Neuron (in vitro differentiated cells): ENCODE measurements around the gene DCHS1.
A peak's percentile ranks its signal among the peaks of the same experiment; 100 is the strongest.

Source experiments
- H2AFZ ChIP-seq: one replicate; pipeline ENCODE4 v1.6.1; 2013; ENCODE audit warnings: low read depth, mild to moderate bottlenecking, inconsistent platforms, low read length, moderate library complexity
- H3K27me3 ChIP-seq: one replicate; pipeline ENCODE4 v1.6.1; 2013; ENCODE audit warnings: low read length; ENCODE audit not compliant: insufficient read depth
- H3K36me3 ChIP-seq: one replicate; pipeline ENCODE4 v1.6.1; 2013; ENCODE audit warnings: low read length; ENCODE audit not compliant: insufficient read depth
- H3K4me1 ChIP-seq: one replicate; pipeline ENCODE4 v1.6.1; 2013; ENCODE audit warnings: low read length; ENCODE audit not compliant: insufficient read depth
- H3K4me3 ChIP-seq: 2 replicates; pipeline ENCODE4 v1.5.1; 2013; ENCODE audit warnings: mild to moderate bottlenecking, low read length, moderate library complexity
- H3K9me3 ChIP-seq: one replicate; pipeline ENCODE4 v1.6.1; 2013; ENCODE audit warnings: low read length

DCHS1 gene

GRCh38 chr11:6606471-6607189 lies 49.0 kb downstream of the DCHS1 start:
- Histone ChIP-seq H3K4me1 (peaks cover 51% of the 10 kb centered on the region), H3K36me3 (peaks cover 44% of the 10 kb centered on the region), H2AFZ (no peak overlapping the region), H3K4me3 (peak overlapping the region; percentile 11), H3K9me3 (no peaks in the 10 kb centered on the region), H3K27me3 (no peaks in the 10 kb centered on the region)

- H3K36me3 ChIP-seq = peaks cover 45% of the 10 kb centered on the region
- H3K4me1 ChIP-seq = peaks cover 44% of the 10 kb centered on the region
- H2AFZ ChIP-seq = no peak overlapping the region
- H3K9me3 ChIP-seq = no peaks in the 10 kb centered on the region
- H3K27me3 ChIP-seq = no peaks in the 10 kb centered on the region
- H3K4me3 ChIP-seq = peak overlapping the region; percentile 92
Observed at GRCh38 chr11:6604790-6605189, 50.8 kb downstream of the DCHS1 start.

- Histone ChIP-seq H3K27me3 (no peaks in the 10 kb centered on the region), H3K36me3 (peaks cover 44% of the 10 kb centered on the region), H3K4me1 (peaks cover 44% of the 10 kb centered on the region), H3K9me3 (no peaks in the 10 kb centered on the region), H3K4me3 (peak overlapping the region; percentile 92), H2AFZ (peak overlapping the region; percentile 68)
Observed at GRCh38 chr11:6604081-6604626, 51.5 kb downstream of the DCHS1 start.

GRCh38 chr11:6603287-6604080 lies 52.1 kb downstream of the DCHS1 start, which contains the start of the genes ILK and RRP8:
ILK (plus strand) TSS chr11:6603774; CDS start chr11:6604272, 498 bp downstream.
RRP8 (minus strand) TSS chr11:6603616; CDS start chr11:6603502, 114 bp downstream.
- Histone ChIP-seq H2AFZ (peak within 1 kb of the TSS; percentile 68), H3K4me1 (peaks cover 44% of the 10 kb centered on the region), H3K36me3 (peaks cover 43% of the 10 kb centered on the region), H3K27me3 (no peaks in the 10 kb centered on the region), H3K4me3 (peak within 1 kb of the TSS; percentile 92), H3K9me3 (no peaks in the 10 kb centered on the region)

- H2AFZ ChIP-seq = no peak overlapping the region
- peaks cover 40% of the 10 kb centered on the region for H3K36me3 ChIP-seq
Observed at GRCh38 chr11:6602096-6602940, 53.3 kb downstream of the DCHS1 start.

GRCh38 chr11:6601041-6601461 lies 54.6 kb downstream of the DCHS1 start:
- no peak overlapping the region for H2AFZ ChIP-seq
- H3K4me3 ChIP-seq = no peak overlapping the region
- H3K27me3 ChIP-seq = no peaks in the 10 kb centered on the region
- peaks cover 33% of the 10 kb centered on the region for H3K4me1 ChIP-seq
- peaks cover 45% of the 10 kb centered on the region for H3K36me3 ChIP-seq
- no peaks in the 10 kb centered on the region for H3K9me3 ChIP-seq

More at GRCh38 chr11:6602096-6602940, 53.3 kb downstream of the DCHS1 start:
- Histone ChIP-seq H3K9me3 (no peaks in the 10 kb centered on the region), H3K27me3 (no peaks in the 10 kb centered on the region), H3K4me3 (peak overlapping the region; percentile 92), H3K4me1 (peaks cover 38% of the 10 kb centered on the region)

- Histone ChIP-seq H3K36me3 (peaks cover 45% of the 10 kb centered on the region), H3K4me3 (no peak overlapping the region), H2AFZ (no peak overlapping the region), H3K27me3 (no peaks in the 10 kb centered on the region), H3K9me3 (no peaks in the 10 kb centered on the region), H3K4me1 (peaks cover 26% of the 10 kb centered on the region)
Observed at GRCh38 chr11:6599881-6600390, 55.7 kb downstream of the DCHS1 start.

GRCh38 chr11:6599449-6599848 lies 56.2 kb downstream of the DCHS1 start:
- Histone ChIP-seq H2AFZ (no peak overlapping the region), H3K27me3 (no peaks in the 10 kb centered on the region), H3K9me3 (no peaks in the 10 kb centered on the region), H3K4me1 (peaks cover 21% of the 10 kb centered on the region), H3K4me3 (no peak overlapping the region), H3K36me3 (peaks cover 48% of the 10 kb centered on the region)

- Histone ChIP-seq H3K9me3 (no peaks in the 10 kb centered on the region), H3K27me3 (no peaks in the 10 kb centered on the region), H2AFZ (no peak overlapping the region), H3K36me3 (peaks cover 50% of the 10 kb centered on the region), H3K4me3 (no peak overlapping the region), H3K4me1 (peaks cover 20% of the 10 kb centered on the region)
Observed at GRCh38 chr11:6598555-6598954, 57.1 kb downstream of the DCHS1 start.

GRCh38 chr11:6596239-6596877 lies 59.3 kb downstream of the DCHS1 start:
- Histone ChIP-seq H3K27me3 (no peaks in the 10 kb centered on the region), H3K4me1 (peaks cover 8% of the 10 kb centered on the region), H3K4me3 (no peak overlapping the region), H3K36me3 (peaks cover 52% of the 10 kb centered on the region), H2AFZ (no peak overlapping the region), H3K9me3 (no peaks in the 10 kb centered on the region)

GRCh38 chr11:6594142-6594768 lies 61.4 kb downstream of the DCHS1 start:
- H2AFZ ChIP-seq = no peak overlapping the region
- H3K4me3 ChIP-seq = no peak overlapping the region
- H3K27me3 ChIP-seq = no peaks in the 10 kb centered on the region
- H3K9me3 ChIP-seq = no peaks in the 10 kb centered on the region
- peaks cover 8% of the 10 kb centered on the region for H3K4me1 ChIP-seq
- H3K36me3 ChIP-seq = peaks cover 32% of the 10 kb centered on the region

GRCh38 chr11:6588018-6588417 lies 67.6 kb downstream of the DCHS1 start:
- peaks cover 7% of the 10 kb centered on the region for H3K9me3 ChIP-seq
- H3K27me3 ChIP-seq = no peaks in the 10 kb centered on the region
- H3K4me3 ChIP-seq = no peak overlapping the region
- H2AFZ ChIP-seq = no peak overlapping the region
- peaks cover 7% of the 10 kb centered on the region for H3K36me3 ChIP-seq
- H3K4me1 ChIP-seq = no peaks in the 10 kb centered on the region
